ENCODE measurements around the gene HIVEP3. TPM values are rescaled to one million over a fixed set of nuclear protein-coding genes. Genes with fewer than 3 reads are reported as not detected.

HIVEP3 gene
- total RNA-seq, 1 experiment from 2014 or later = not detected

- in situ Hi-C loops (cut with HindIII; ENCODE audit: low sequenced_read_pairs) = no loop called here
- peak; percentile 39 for DNase-seq (ENCODE audit: low spot score)
Measured at GRCh38 chr1:41856151-41856943, 62.4 kb downstream of the HIVEP3 start.

GRCh38 chr1:41855713-41856112 is 63.0 kb downstream of the HIVEP3 start:
- in situ Hi-C loops (cut with HindIII; ENCODE audit: low sequenced_read_pairs) = no loop called here

GRCh38 chr1:41853907-41854306 is 64.8 kb downstream of the HIVEP3 start:
- in situ Hi-C loops (cut with HindIII; ENCODE audit: low sequenced_read_pairs) = no loop called here
- peak; percentile 86 for DNase-seq (ENCODE audit: low spot score)

More at GRCh38 chr1:41855713-41856112, 63.0 kb downstream of the HIVEP3 start:
- DNase-seq (ENCODE audit: low spot score) = no peak

- in situ Hi-C loops (cut with HindIII; ENCODE audit: low sequenced_read_pairs) = no loop called here
- no peak for DNase-seq (ENCODE audit: low spot score)
Measured at GRCh38 chr1:41852091-41852490, 66.6 kb downstream of the HIVEP3 start.

- DNase-seq (ENCODE audit: low spot score) = no peak
- in situ Hi-C loops (cut with HindIII; ENCODE audit: low sequenced_read_pairs) = no loop called here
Measured at GRCh38 chr1:41851589-41851988, 67.1 kb downstream of the HIVEP3 start.

- no peak for DNase-seq (ENCODE audit: low spot score)
- in situ Hi-C loops (cut with HindIII; ENCODE audit: low sequenced_read_pairs) = no loop called here
Measured at GRCh38 chr1:41850029-41850428, 68.7 kb downstream of the HIVEP3 start.

- no peak for DNase-seq (ENCODE audit: low spot score)
- in situ Hi-C loops (cut with HindIII; ENCODE audit: low sequenced_read_pairs) = no loop called here
Measured at GRCh38 chr1:41849211-41849759, 69.4 kb downstream of the HIVEP3 start.

GRCh38 chr1:41848216-41848952 is 70.3 kb downstream of the HIVEP3 start:
- in situ Hi-C loops (cut with HindIII; ENCODE audit: low sequenced_read_pairs) = no loop called here

GRCh38 chr1:41847733-41848132 is 71.0 kb downstream of the HIVEP3 start:
- DNase-seq (ENCODE audit: low spot score) = peak; percentile 63
- in situ Hi-C loops (cut with HindIII; ENCODE audit: low sequenced_read_pairs) = no loop called here

More at GRCh38 chr1:41848216-41848952, 70.3 kb downstream of the HIVEP3 start:
- DNase-seq (ENCODE audit: low spot score) = peak; percentile 66

GRCh38 chr1:41846625-41847405 is 71.9 kb downstream of the HIVEP3 start:
- no peak for DNase-seq (ENCODE audit: low spot score)
- in situ Hi-C loops (cut with HindIII; ENCODE audit: low sequenced_read_pairs) = no loop called here

- DNase-seq (ENCODE audit: low spot score) = no peak
- in situ Hi-C loops (cut with HindIII; ENCODE audit: low sequenced_read_pairs) = no loop called here
Measured at GRCh38 chr1:41844781-41845272, 73.9 kb downstream of the HIVEP3 start.

- in situ Hi-C loops (cut with HindIII; ENCODE audit: low sequenced_read_pairs) = no loop called here
- DNase-seq (ENCODE audit: low spot score) = no peak
Measured at GRCh38 chr1:41844255-41844654, 74.5 kb downstream of the HIVEP3 start.

GRCh38 chr1:41842993-41843755 is 75.5 kb downstream of the HIVEP3 start:
- in situ Hi-C loops (cut with HindIII; ENCODE audit: low sequenced_read_pairs) = no loop called here
- DNase-seq (ENCODE audit: low spot score) = no peak

- in situ Hi-C loops (cut with HindIII; ENCODE audit: low sequenced_read_pairs) = no loop called here
- no peak for DNase-seq (ENCODE audit: low spot score)
Measured at GRCh38 chr1:41842326-41842725, 76.4 kb downstream of the HIVEP3 start.

GRCh38 chr1:41840592-41841246 is 78.0 kb downstream of the HIVEP3 start:
- in situ Hi-C loops (cut with HindIII; ENCODE audit: low sequenced_read_pairs) = no loop called here
- peak; percentile 62 for DNase-seq (ENCODE audit: low spot score)

- DNase-seq (ENCODE audit: low spot score) = no peak
- in situ Hi-C loops (cut with HindIII; ENCODE audit: low sequenced_read_pairs) = no loop called here
Measured at GRCh38 chr1:41838266-41838665, 80.5 kb downstream of the HIVEP3 start.

- in situ Hi-C loops (cut with HindIII; ENCODE audit: low sequenced_read_pairs) = no loop called here
Measured at GRCh38 chr1:41837691-41838090, 81.0 kb downstream of the HIVEP3 start.

GRCh38 chr1:41835485-41835884 is 83.2 kb downstream of the HIVEP3 start:
- no peak for DNase-seq (ENCODE audit: low spot score)
- in situ Hi-C loops (cut with HindIII; ENCODE audit: low sequenced_read_pairs) = no loop called here

More at GRCh38 chr1:41837691-41838090, 81.0 kb downstream of the HIVEP3 start:
- DNase-seq (ENCODE audit: low spot score) = peak; percentile 89
